DMS 273 (cell line): Measurements from ENCODE around the gene CSNK1A1.
A peak's percentile ranks its signal among the peaks of the same experiment; 100 is the strongest.
"Not testable (repeated sequence)": the region's sequence is repeated elsewhere in the genome, so short reads cannot be mapped to it uniquely, and the experiment has no call there.

ENCODE experiments used
- DNase-seq: peaks from one replicate; lab custom pipeline; 2025; ENCODE audit not compliant: unreplicated experiment; lab: John Stamatoyannopoulos, UW

Gene CSNK1A1

GRCh38 chr5:149492781-149493180 lies 58.5 kb downstream of the CSNK1A1 start:
- DNase-seq, result no peak

DNA sequence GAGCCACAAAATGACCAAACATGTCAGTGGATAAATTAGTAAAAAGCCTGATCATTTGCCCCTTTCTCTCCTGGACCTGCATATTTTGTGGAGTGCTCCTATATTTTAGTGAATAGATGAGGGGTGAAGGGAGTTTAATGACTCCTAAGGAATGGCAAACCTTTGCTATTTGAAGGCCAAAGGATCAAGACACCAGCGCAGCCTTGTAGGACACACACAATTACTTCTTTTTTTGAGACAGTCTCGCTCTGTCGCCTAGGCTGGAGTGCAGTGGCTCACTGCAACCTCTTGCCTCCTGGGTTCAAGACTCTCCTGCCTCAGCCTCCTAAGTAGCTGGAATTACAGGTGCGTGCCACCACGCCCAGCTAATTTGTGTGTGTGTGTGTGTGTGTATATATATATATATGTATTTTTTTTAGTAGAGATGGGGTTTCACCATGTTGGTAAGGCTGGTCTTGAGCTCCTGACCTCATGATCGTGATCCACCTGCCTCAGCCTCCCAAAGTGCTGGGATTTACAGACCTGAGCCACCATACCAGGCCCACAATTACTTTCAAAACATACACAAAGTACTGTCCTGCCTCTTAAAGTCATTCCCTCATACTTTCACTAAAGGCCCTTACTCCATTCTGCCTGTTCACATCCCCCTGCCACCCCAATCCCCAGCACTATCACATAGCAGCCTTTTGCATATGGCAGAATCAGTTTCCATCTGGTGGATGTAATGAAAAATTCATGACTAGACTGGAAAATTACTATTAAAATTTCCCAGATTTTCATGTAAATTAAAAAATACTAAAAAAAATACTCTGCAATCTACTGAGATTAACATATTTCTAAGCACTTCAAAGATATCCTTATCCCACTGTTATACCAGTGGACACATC lies 60.4 kb downstream of the CSNK1A1 start:
- DNase-seq, result peak; percentile 33

GRCh38 chr5:149489605-149490037 lies 61.6 kb downstream of the CSNK1A1 start:
- DNase-seq, result peak; percentile 44

DNA sequence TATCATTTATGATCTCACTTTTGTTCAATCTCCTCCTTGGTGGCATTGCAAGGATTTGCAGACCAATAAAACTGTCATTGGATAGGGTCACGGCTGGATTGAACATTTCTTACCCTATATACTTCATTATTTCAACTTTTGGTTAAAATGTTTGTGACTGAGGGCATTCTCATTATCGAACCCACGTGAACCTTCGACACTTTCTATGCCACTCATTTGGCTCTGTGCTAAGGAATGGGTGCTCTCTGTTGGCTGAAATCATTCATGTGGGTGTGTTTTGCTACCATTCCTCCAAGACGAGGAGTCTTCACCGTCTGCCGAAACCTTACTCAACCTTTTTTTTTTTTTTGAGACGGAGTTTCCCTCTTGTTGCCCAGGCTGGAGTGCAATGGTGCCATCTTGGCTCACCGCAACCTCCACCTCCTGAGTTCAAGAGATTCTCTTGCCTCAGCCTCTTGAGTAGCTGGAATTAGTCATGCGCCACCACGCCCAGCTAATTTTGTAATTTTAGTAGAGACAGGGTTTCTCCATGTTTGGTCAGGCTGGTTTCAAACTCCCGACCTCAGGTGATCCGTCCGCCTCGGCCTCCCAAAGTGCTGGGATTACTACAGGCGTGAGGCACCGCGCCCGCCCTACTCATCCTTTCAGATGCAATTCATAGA lies 62.5 kb downstream of the CSNK1A1 start:
- DNase-seq, result no peak

GRCh38 chr5:149487672-149488071 lies 63.6 kb downstream of the CSNK1A1 start:
- DNase-seq, result peak; percentile 28

DNA sequence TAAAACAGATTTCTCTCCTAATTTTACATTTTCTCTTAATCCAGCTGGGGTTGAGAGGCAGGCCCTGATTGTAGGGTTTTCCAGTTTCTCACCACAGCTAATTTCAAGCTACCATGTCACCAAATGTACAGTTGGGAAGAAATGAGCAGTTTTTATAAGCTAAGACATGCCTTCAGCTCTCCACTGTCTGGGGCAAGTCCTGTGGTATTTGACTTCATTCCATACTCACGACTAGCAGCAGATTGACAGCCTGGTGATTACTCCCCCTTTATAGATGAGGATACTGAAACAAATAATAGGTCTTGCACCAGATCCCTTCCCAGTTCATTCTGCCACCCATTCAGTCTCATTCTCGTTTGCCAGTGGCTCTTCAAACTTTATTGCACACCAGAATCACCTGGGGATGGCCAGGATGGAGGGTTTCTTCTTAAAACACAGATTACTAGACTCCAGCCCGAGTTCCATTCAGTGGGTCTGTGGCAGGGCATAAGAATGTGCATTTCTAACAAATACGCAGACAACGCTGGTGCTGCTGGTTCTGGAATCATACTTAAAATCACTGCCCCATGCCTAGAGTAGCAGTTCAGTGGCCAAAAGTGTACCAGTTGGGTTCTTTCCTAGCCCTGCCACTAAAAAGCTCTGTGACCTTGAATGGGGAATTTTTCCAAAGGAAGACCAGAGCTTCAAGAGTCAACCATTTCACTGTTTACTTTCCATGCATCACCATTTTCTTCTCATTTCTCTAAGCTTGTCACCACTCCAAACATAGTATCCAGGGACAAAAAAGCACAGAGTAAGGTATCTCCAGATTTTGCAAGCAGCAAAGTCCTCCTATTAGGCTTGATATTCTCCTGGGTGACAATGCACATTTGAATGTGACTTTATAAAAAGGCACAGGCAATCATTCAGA lies 64.3 kb downstream of the CSNK1A1 start:
- DNase-seq, result peak; percentile 56

DNA sequence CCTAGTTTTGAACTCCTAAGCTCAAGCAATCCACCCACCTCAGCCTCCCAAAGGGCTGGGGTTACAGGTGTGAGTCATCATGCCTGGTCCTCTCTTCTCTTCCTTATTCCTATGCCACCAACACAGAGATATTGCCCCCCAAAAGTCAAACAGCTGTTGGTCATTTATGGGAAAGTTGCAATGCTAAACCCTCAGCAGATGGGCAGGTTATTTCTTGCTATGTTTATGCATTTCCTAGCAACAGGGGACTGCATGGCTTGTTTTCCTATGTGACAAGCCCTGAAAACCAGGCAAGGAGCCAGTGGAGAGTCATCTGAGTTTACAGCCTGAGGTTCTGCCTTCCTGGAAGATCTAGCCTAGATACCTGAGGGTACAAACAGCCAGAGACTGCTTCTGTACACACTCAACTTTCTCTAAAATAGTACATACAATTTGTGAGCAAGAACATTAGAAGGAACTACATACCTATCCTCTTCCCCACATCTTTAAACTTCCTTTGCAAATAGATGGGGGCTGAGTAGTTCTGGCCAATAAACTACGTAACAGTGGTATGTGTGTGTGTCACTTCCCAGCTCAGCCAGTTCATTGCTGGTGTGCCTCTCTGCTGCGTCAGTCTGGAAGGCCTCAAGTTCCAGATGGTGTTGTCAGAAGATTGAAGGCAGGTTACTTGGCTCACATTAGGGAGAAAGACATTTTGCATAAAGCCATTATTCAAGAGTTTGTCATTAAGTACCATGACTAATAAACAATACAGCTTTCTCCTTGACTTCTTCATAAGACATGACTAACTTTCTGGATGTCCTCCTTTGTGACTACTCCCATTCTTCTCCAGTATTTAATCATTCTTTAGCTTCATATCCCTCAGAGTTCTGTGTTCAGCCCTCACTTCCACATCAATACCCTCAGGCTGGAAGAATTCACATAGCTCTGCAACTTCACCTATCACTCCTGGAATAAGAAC lies 65.3 kb downstream of the CSNK1A1 start:
- peak; percentile 99 for DNase-seq

GRCh38 chr5:149481485-149481884 lies 69.8 kb downstream of the CSNK1A1 start:
- no peak for DNase-seq

- no peak for DNase-seq
Measured at GRCh38 chr5:149478761-149479160, 72.5 kb downstream of the CSNK1A1 start.

DNA sequence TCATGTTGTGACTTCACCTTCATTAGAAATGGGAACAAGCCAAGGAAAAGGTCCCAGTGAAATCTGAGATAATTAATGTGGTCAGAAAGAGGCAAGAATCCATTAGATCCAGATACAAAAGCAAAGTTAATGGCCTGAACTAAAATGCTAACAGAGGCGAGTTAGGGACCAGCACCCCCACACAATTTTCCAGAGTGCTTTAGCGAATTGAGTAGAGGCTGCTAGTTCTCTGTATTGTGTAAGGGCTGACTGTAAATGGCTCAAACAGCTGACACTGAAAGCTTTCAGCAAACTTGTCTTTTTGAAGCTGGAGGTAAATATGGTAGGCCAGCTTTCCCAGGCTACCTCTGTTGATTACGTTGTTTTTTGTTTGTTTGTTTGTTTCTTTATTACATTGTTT lies 75.5 kb downstream of the CSNK1A1 start:
- DNase-seq, result no peak

DNA sequence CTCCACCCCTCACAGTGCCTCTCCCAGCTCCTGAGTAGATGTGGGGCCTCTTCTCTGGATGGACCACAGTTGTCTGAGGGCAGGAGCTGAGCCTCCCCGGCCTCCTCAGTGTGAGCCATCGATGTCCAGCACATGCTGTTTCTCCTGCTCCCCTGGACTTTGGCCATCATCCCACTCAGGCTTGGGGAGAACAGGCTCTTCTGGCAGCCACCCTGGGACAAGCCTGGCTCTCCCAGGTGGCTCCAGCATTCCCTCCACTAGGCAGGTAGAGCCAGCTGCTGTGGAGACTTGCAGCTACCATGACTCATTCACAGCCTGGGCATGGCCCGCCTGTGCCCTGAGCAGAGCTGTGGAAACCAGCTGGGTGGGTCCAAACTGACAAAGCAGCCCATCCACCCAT lies 77.0 kb downstream of the CSNK1A1 start:
- peak; percentile 47 for DNase-seq

DNA sequence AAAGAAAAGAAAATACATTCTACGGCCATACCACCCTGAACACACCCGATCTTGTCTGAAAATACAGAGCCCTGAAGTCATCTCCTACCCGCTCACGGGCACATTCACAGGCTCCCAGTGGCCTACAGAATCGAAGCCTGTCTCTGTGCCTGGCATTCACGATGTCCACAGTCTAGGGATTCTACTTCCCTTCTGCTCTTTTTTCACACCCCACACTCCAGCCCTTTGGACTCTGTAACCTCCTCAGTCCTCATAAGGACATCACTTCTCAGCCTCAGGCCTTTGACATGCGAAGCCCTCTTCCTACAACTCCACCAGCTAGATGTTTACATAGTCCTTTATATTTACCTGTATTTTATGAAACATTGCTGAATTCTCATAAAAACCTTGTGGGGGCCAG lies 77.8 kb downstream of the CSNK1A1 start:
- no peak for DNase-seq

DNA sequence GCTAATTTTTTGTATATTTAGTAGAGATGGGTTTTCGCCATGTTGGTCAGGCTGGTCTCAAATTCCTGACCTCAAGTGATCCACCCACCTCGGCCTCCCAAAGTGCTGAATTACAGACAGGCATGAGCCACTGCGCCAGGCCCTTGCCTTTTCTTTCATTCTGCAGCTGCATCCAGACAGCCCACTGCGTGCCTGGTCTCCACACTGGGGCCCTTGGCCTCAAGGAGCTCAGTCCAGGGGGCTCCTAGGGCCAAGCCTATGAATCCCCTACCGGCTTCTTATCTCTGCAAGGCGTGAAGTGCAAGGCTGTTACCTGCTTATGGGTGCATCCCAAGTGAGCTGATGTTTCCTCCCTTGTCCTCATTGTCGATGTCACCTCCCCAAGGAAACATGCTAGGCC lies 78.8 kb downstream of the CSNK1A1 start:
- no peak for DNase-seq

DNA sequence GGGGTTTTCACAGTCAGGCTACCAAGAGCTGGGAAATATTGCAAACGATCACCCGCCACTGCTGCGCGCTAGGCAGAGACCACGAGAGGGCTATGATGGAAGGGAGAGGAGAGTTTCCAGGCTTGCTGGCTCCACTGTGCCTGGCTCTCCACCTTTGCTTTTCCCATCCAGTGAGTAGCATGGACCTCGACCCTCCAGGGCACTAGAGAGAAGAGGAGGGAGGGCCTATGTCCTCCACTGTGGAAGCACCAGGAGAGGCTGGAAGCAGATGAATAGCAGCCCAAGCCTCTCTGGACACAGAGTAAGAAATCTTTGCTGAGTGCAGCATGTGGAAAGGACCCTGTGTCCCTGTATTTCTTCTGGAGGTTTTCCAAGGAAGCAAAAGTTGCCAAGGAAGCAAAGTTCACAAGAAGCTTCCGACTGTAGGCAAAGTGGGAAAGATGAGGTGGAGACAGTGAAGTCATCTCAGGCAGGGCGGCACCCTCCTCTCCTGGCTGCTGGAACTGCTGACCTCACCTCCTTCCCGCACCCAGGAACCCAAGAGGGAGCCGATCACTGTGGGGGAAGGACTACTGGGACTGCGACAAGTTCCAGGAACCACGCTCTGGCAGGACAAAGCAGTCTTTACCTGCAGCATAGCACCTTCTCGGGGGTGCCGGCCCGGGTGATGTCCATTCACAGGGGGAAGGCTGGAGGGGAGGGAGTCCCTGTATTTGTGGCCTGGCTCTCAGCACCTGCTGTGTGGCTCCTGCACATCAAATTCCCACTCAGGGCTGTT lies 79.6 kb downstream of the CSNK1A1 start:
- no peak for DNase-seq

DNA sequence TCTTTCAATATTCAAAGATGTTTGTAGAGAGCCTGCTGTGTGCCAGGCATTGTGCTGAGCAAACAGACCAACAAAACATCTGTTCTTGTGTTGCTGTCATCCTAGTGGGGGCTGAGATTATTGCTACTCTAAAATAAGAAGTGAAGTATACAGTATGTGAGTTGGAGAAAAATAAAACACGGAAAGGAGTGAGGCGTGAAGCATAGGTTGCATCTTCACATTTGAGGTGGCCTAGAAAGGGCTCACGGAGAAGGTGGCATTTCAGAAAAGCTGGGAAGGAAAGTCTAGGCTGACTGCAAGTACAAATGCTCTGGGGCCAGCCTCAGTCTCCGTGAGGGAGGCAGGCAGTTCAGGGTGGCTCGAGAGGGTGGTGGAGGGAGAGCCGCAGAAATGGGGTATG lies 80.3 kb downstream of the CSNK1A1 start:
- peak; percentile 55 for DNase-seq

DNA sequence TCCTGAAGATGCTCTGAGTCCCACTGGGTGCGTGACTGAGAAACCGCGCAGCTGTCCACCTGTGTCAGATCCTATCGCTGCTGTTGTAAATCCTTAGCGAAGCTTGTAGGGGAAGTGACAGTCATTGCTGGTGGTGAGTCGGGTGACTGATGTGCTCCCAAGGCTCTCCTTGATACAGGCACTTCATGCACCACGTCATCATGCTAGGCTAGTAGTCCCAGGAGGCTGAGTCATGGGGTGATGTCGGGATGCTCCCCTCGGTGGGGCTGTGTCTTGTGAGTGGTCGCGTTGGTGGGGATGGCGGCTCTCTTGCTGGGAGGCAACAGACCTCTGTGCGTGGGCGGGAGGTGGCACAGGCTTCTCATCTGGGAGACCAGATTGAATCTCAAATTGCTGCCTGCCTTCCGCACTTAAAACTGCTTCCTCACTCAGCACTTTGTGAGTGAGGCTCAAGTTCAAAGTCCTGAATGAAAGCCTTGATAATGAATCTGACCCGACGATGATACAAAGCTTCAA lies 84.7 kb downstream of the CSNK1A1 start:
- DNase-seq, result peak; percentile 77

GRCh38 chr5:149464796-149465489 lies 86.3 kb downstream of the CSNK1A1 start:
- no peak for DNase-seq

DNA sequence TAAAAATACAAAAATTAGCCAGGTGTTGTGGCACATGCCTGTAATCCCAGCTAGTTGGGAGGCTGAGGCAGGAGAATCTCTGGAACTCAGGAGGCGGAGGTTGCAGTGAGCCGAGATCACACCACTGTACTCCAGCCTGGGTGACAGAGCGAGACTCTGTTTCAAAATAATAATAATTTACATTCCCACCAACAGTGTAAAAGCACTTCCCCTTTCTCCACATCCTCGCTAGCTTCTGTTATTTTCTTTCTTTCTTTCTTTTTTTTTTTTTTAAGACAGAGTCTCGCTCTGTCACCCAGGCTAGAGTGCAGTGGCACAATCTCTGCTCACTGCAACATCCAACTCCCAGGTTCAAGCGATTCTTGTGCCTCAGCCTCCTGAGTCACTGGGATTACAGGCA lies 89.3 kb downstream of the CSNK1A1 start:
- not testable (repeated sequence) for DNase-seq

DNA sequence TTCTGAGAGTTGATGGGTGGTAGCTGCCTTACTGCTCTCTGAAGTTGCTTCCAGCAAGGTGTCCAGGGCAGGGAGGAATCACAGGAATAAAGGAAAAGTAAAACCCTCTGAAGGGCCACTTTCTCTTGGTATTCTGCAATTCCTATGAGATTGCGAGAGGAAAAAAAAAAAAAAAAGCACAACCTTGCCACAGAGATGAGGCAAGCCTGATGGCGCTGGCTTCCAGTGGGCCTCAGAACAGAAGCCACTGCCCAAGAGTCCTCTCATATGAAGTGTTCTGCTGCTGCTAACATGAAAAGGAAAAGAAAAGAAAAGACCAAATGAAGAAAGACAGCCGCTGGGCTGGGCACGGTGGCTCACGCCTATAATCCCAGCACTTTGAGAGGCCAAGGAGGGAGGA lies 91.3 kb downstream of the CSNK1A1 start:
- no peak for DNase-seq
